Nephron (organoid): ENCODE results near the gene PKNOX2.

Experiments used
- H3K27ac Mint-ChIP-seq, 3 experiments: 2 replicates each; pipeline ENCODE4 v1.8.0; 2020; ENCODE audit warnings: mixed read lengths in 3 of 3, mild to moderate bottlenecking in 2 of 3, moderate library complexity in 1 of 3
- H3K27me3 Mint-ChIP-seq: 2 replicates; pipeline ENCODE4 v1.8.0; 2021; ENCODE audit warnings: low read depth, mild to moderate bottlenecking, moderate library complexity, mixed read lengths
- H3K36me3 Mint-ChIP-seq: 2 replicates; pipeline ENCODE4 v1.8.0; 2020; ENCODE audit warnings: low read depth, mixed read lengths
- H3K4me1 Mint-ChIP-seq: 2 replicates; pipeline ENCODE4 v1.8.0; 2020; ENCODE audit warnings: mixed read lengths
- H3K4me3 Mint-ChIP-seq, 3 experiments: 2 replicates each; pipeline ENCODE4 v1.8.0; 2020; ENCODE audit warnings: mild to moderate bottlenecking in 3 of 3, mixed read lengths in 3 of 3, moderate library complexity in 2 of 3
- H3K9me3 Mint-ChIP-seq: 2 replicates; pipeline ENCODE4 v1.8.0; 2020; ENCODE audit warnings: mixed read lengths
- CTCF ChIP-seq, 3 experiments: fragments of 200-600 bp; sonication (generic); IDR thresholded peaks; one replicate each; pipeline ENCODE4 v1.5.0; 2021; ENCODE audit warnings: antibody characterized with exemption in 3 of 3; ENCODE audit not compliant: unreplicated experiment in 3 of 3

PKNOX2 gene

GRCh38 chr11:125167292-125167953 lies 2.9 kb downstream of the PKNOX2 start:
- Mint-ChIP-seq H3K4me1 (peaks cover 80% of the 10 kb centered on the region), H3K9me3 (no peaks in the 10 kb centered on the region), H3K36me3 (peaks cover 4% of the 10 kb centered on the region), H3K27me3 (peaks cover 7% of the 10 kb centered on the region), H3K4me3 (peak overlapping the region; percentile 97 to 98 (median 98)), H3K27ac (peak overlapping the region; percentile 99)
- no peak for TF ChIP-seq CTCF (IDR thresholded peaks at IDR 0.05; ENCODE audit: unreplicated experiment in 3 of 3)

GRCh38 chr11:125167954-125168835 lies 3.6 kb downstream of the PKNOX2 start:
- Mint-ChIP-seq H3K27ac (peak overlapping the region; percentile 99), H3K9me3 (no peaks in the 10 kb centered on the region)

GRCh38 chr11:125168918-125169456 lies 4.4 kb downstream of the PKNOX2 start:
- no peak for TF ChIP-seq CTCF (IDR thresholded peaks at IDR 0.05; ENCODE audit: unreplicated experiment in 3 of 3)
- Mint-ChIP-seq H3K9me3 (no peaks in the 10 kb centered on the region), H3K27me3 (peaks cover 3% of the 10 kb centered on the region), H3K4me1 (peaks cover 77% of the 10 kb centered on the region), H3K27ac (peak overlapping the region; percentile 99), H3K36me3 (peaks cover 4% of the 10 kb centered on the region), H3K4me3 (peak overlapping the region; percentile 77 to 97 (median 79))

More at GRCh38 chr11:125167954-125168835, 3.6 kb downstream of the PKNOX2 start:
- Mint-ChIP-seq H3K36me3 (peaks cover 4% of the 10 kb centered on the region), H3K27me3 (peaks cover 3% of the 10 kb centered on the region), H3K4me1 (peaks cover 79% of the 10 kb centered on the region), H3K4me3 (peak overlapping the region; percentile 97 to 98 (median 98))
- no peak for TF ChIP-seq CTCF (IDR thresholded peaks at IDR 0.05; ENCODE audit: unreplicated experiment in 3 of 3)

- TF ChIP-seq CTCF (IDR thresholded peaks at IDR 0.05; ENCODE audit: unreplicated experiment in 3 of 3) = no peak
- H3K4me3 Mint-ChIP-seq = peak overlapping the region; percentile 77 to 97 (median 79)
These were observed 5.5 kb downstream of the PKNOX2 start for GRCh38 chr11:125170001-125170509.

GRCh38 chr11:125170510-125171031 lies 6.0 kb downstream of the PKNOX2 start:
- Mint-ChIP-seq H3K4me1 (peaks cover 80% of the 10 kb centered on the region), H3K36me3 (peaks cover 4% of the 10 kb centered on the region), H3K4me3 (peak overlapping the region; percentile 77 to 97 (median 79)), H3K27me3 (peaks cover 3% of the 10 kb centered on the region), H3K27ac (peak overlapping the region; percentile 99), H3K9me3 (no peaks in the 10 kb centered on the region)
- no peak for TF ChIP-seq CTCF (IDR thresholded peaks at IDR 0.05; ENCODE audit: unreplicated experiment in 3 of 3)

More at GRCh38 chr11:125170001-125170509, 5.5 kb downstream of the PKNOX2 start:
- Mint-ChIP-seq H3K27ac (peak overlapping the region; percentile 99), H3K9me3 (no peaks in the 10 kb centered on the region), H3K36me3 (peaks cover 4% of the 10 kb centered on the region), H3K4me1 (peaks cover 77% of the 10 kb centered on the region), H3K27me3 (peaks cover 3% of the 10 kb centered on the region)
